ENCODE measurements around the gene MPPED1.

MPPED1 gene

DNA sequence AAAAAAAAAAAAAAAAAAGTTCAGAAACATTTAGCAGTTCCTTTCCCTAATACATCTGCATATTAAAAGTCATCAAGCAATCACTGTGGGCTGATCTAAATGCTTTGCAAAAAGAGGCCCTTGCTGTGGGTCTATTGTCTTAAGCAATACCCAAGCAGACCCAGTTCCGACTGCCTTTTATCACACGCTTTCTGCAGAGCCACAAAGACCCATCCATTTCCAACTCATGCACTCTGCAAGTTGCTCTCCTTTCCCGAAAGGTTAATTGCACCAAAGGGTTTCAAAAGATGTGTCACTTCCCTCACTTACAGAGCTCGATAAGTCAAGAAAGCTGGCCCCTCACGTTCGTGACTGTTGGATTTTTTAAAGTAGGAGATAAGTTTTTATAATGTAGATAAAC, 138.9 kb downstream of the MPPED1 start:
- Histone ChIP-seq H3K4me1 (ENCODE audit: control insufficient read depth, insufficient read depth, low read length) (0 out of 2 replicates have a peak, but pooled peaks cover 4% of the 10 kb centered on the region), H3K27me3 (ENCODE audit: control insufficient read depth, insufficient read depth, low read length) (no peaks in the 10 kb centered on the region), H3K9me3 (ENCODE audit: control insufficient read depth, insufficient read depth, low read depth, low read length) (peaks cover 16% of the 10 kb centered on the region), H3K27ac (ENCODE audit: low read depth, low read length) (no peak overlapping the region), H3K9ac (ENCODE audit: low read length) (no peak overlapping the region), H3K4me3 (ENCODE audit: low read depth, low read length) (no peak overlapping the region), H3K36me3 (ENCODE audit: control insufficient read depth, insufficient read depth, low read length) (no peaks in the 10 kb centered on the region)

- Histone ChIP-seq H3K27me3 (ENCODE audit: control insufficient read depth, insufficient read depth, low read length) (no peaks in the 10 kb centered on the region), H3K36me3 (ENCODE audit: control insufficient read depth, insufficient read depth, low read length) (no peaks in the 10 kb centered on the region), H3K27ac (ENCODE audit: low read depth, low read length) (no peak overlapping the region), H3K4me3 (ENCODE audit: low read depth, low read length) (no peak overlapping the region), H3K9me3 (ENCODE audit: control insufficient read depth, insufficient read depth, low read depth, low read length) (peaks cover 21% of the 10 kb centered on the region), H3K9ac (ENCODE audit: low read length) (no peak overlapping the region), H3K4me1 (ENCODE audit: control insufficient read depth, insufficient read depth, low read length) (0 out of 2 replicates have a peak, but pooled peaks cover 4% of the 10 kb centered on the region)
Observed at GRCh38 chr22:43553451-43554258, 141.8 kb downstream of the MPPED1 start.

DNA sequence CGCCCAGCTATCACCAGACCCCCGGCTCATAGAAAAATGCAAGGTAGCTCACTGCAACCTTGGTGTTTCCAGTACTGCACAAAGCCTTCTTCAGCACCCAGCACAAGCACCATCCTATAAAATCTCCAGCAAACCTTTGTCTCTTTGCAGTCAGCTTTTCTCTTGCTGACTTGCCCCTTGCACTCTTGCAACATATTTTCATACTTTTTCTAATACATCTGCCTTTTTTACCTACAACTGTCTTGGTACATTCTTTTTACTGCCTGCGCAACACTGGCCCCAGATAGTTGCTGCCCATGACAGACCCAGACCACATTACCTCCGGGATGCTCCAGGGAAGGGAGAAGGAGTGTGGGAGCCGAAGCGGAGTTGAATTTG, 142.4 kb downstream of the MPPED1 start:
- Histone ChIP-seq H3K9me3 (ENCODE audit: control insufficient read depth, insufficient read depth, low read depth, low read length) (peaks cover 21% of the 10 kb centered on the region), H3K36me3 (ENCODE audit: control insufficient read depth, insufficient read depth, low read length) (no peaks in the 10 kb centered on the region), H3K27ac (ENCODE audit: low read depth, low read length) (no peak overlapping the region), H3K4me1 (ENCODE audit: control insufficient read depth, insufficient read depth, low read length) (0 out of 2 replicates have a peak, but pooled peaks cover 4% of the 10 kb centered on the region), H3K27me3 (ENCODE audit: control insufficient read depth, insufficient read depth, low read length) (no peaks in the 10 kb centered on the region), H3K9ac (ENCODE audit: low read length) (no peak overlapping the region), H3K4me3 (ENCODE audit: low read depth, low read length) (no peak overlapping the region)

GRCh38 chr22:43554694-43555365, 143.0 kb downstream of the MPPED1 start:
- peaks cover 21% of the 10 kb centered on the region for H3K9me3 ChIP-seq (ENCODE audit: control insufficient read depth, insufficient read depth, low read depth, low read length)
- no peaks in the 10 kb centered on the region for H3K36me3 ChIP-seq (ENCODE audit: control insufficient read depth, insufficient read depth, low read length)
- H3K27ac ChIP-seq (ENCODE audit: low read depth, low read length) = no peak overlapping the region
- no peaks in the 10 kb centered on the region for H3K27me3 ChIP-seq (ENCODE audit: control insufficient read depth, insufficient read depth, low read length)
- H3K4me3 ChIP-seq (ENCODE audit: low read depth, low read length) = no peak overlapping the region
- H3K9ac ChIP-seq (ENCODE audit: low read length) = no peak overlapping the region
- H3K4me1 ChIP-seq (ENCODE audit: control insufficient read depth, insufficient read depth, low read length) = 0 out of 2 replicates have a peak, but pooled peaks cover 4% of the 10 kb centered on the region

DNA sequence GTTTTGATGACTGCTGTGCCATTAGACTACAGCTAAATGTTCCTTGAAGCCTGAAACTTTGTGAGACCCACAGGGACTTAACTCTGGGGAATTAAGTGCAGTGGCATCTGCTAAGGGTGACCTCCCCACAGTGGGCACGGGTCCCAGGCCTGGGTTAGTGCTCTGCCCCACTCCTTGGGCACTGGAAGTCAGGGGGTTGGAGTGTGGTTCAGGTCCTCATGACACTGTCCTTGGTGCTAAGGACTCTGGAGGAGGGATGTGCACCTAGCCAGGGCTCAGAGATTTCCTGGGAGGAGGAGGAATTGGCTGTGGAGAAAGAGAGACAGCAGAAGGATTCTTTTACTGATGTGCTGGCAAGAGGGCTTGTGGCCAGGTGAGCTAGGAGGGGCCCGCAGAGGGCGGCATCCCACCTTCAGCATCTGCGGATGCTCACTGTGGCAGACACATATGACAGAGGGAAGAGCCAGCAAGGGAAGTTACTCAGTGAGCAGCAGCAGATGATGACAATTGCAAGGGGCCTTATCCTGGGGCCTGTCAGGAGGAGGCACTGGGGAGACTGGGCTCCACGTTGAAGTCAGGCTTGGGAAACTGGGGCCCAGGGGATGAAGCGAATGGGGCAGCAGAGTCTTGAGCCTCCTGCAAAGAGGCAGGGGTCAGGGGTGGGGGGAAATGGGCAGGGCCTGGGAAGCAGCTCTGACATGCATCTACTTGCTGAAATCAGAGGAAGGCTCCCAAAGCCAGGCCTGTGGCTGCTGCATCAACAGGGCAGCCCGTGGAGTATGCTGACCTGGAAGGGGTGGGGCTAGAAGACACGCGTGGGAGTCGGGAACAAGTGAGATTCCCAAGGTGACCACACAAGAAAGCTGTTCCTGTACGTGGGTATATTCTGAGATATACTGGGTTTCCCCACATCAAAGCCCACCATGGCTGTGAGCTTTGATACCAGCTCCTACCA, 144.0 kb downstream of the MPPED1 start:
- Histone ChIP-seq H3K4me3 (ENCODE audit: low read depth, low read length) (no peak overlapping the region), H3K9me3 (ENCODE audit: control insufficient read depth, insufficient read depth, low read depth, low read length) (peaks cover 21% of the 10 kb centered on the region), H3K36me3 (ENCODE audit: control insufficient read depth, insufficient read depth, low read length) (no peaks in the 10 kb centered on the region), H3K4me1 (ENCODE audit: control insufficient read depth, insufficient read depth, low read length) (0 out of 2 replicates have a peak, but pooled peaks cover under 1% of the 10 kb centered on the region), H3K27me3 (ENCODE audit: control insufficient read depth, insufficient read depth, low read length) (no peaks in the 10 kb centered on the region), H3K27ac (ENCODE audit: low read depth, low read length) (no peak overlapping the region), H3K9ac (ENCODE audit: low read length) (no peak overlapping the region)
